ENCODE results near the gene FAM53C.
"Not testable (repeated sequence)": the region's sequence is repeated elsewhere in the genome, so short reads cannot be mapped to it uniquely, and the experiment has no call there.

Gene FAM53C

GRCh38 chr5:138337685-138338410 is at the start of gene FAM53C:
Gene FAM53C, plus strand, starts transcription at chr5:138338266. Its CDS starts 3,070 bp downstream, at chr5:138341336.
- no peak for DNase-seq (ENCODE audit: low read depth, low spot score)

GRCh38 chr5:138289296-138289695 is 48.8 kb upstream of the FAM53C start:
- no peak for DNase-seq (ENCODE audit: low read depth, low spot score)

GRCh38 chr5:138303372-138303771 is 34.7 kb upstream of the FAM53C start:
- DNase-seq (ENCODE audit: low read depth, low spot score): no peak

- no peak for DNase-seq (ENCODE audit: low read depth, low spot score)
Measured at GRCh38 chr5:138305797-138306196, 32.3 kb upstream of the FAM53C start.

GRCh38 chr5:138315751-138316278 is 22.3 kb upstream of the FAM53C start:
- no peak for DNase-seq (ENCODE audit: low read depth, low spot score)

- no peak for DNase-seq (ENCODE audit: low read depth, low spot score)
Measured at GRCh38 chr5:138316355-138316754, 21.7 kb upstream of the FAM53C start.

- not testable (repeated sequence) for DNase-seq (ENCODE audit: low read depth, low spot score)
Measured at GRCh38 chr5:138318211-138318610, 19.9 kb upstream of the FAM53C start.

GRCh38 chr5:138330813-138331448 is 7.1 kb upstream of the FAM53C start:
- no peak for DNase-seq (ENCODE audit: low read depth, low spot score)

- peak; percentile 95 for DNase-seq (ENCODE audit: low read depth, low spot score)
Measured at GRCh38 chr5:138331449-138332368, 6.4 kb upstream of the FAM53C start, which contains the start of gene CDC25C. Gene CDC25C, minus strand, starts transcription at chr5:138331804. Its CDS starts 624 bp downstream, at chr5:138331180.

- no peak for DNase-seq (ENCODE audit: low read depth, low spot score)
Measured at GRCh38 chr5:138334867-138335447, 3.1 kb upstream of the FAM53C start.

GRCh38 chr5:138336952-138337684 is 948 bp upstream of the FAM53C start:
- no peak for DNase-seq (ENCODE audit: low read depth, low spot score)

- no peak for DNase-seq (ENCODE audit: low read depth, low spot score)
Measured at GRCh38 chr5:138338411-138339090, 485 bp downstream of the FAM53C start.

GRCh38 chr5:138339091-138339456 is 1.0 kb downstream of the FAM53C start:
- no peak for DNase-seq (ENCODE audit: low read depth, low spot score)

GRCh38 chr5:138339464-138339863 is 1.4 kb downstream of the FAM53C start:
- DNase-seq (ENCODE audit: low read depth, low spot score): no peak

GRCh38 chr5:138340008-138340407 is 1.9 kb downstream of the FAM53C start:
- no peak for DNase-seq (ENCODE audit: low read depth, low spot score)

- no peak for DNase-seq (ENCODE audit: low read depth, low spot score)
Measured at GRCh38 chr5:138344887-138345622, 7.0 kb downstream of the FAM53C start.

GRCh38 chr5:138346889-138347288 is 8.8 kb downstream of the FAM53C start:
- DNase-seq (ENCODE audit: low read depth, low spot score): no peak

GRCh38 chr5:138349852-138350562 is 11.9 kb downstream of the FAM53C start:
- DNase-seq (ENCODE audit: low read depth, low spot score): no peak

GRCh38 chr5:138350563-138350890 is 12.5 kb downstream of the FAM53C start:
- no peak for DNase-seq (ENCODE audit: low read depth, low spot score)
